DMS 273 treated with DMSO at 0.1 percent for 48 hours (cell line): ENCODE results near the gene INCA1.

Source experiments
- DNase-seq: peaks from one replicate; lab custom pipeline; 2025; lab: John Stamatoyannopoulos, UW

The INCA1 gene

DNA sequence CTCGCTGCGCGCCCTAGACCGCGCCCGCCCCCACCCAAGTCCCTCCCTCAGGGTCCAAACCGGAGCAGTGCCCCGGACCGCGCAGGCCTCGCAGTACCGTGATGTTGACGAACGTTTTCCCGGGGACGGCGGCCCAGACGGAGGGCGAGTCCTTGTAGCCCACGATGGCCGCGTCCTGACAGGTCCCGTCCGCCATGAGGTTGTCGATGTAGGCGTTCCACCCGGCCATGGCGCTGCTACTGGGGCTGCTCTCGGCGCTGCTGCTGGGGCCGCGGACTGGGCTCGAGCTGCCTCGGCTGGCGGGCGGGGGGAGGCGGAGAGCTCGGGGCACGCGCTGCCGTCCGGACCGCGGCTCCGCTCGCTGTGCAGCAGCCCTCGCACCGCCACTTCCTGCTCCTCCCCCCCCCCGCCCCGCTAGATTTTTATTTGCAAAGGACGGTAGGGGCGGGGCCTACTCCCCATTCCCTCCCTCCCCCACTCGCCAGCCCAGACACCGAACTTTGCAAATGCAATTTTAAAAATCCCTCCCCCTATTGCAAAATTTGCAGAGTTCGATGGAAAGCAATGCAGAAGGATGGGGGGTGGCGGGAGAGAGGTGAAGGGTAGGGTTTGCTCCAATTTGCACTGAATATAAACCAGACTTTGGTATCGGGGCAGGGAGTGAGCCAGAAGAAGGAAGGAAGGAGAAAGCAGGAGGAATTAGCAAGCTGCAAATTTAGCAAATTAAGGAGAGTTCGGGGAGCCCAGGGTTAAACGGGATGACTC is 49.0 kb downstream of the INCA1 start, which contains the start of gene PFN1:
TSS of gene PFN1 (minus strand) at position 365 of the 765 bp plus-strand sequence. CDS start at position 229, 136 bp downstream.
- peak; percentile 58 for DNase-seq

DNA sequence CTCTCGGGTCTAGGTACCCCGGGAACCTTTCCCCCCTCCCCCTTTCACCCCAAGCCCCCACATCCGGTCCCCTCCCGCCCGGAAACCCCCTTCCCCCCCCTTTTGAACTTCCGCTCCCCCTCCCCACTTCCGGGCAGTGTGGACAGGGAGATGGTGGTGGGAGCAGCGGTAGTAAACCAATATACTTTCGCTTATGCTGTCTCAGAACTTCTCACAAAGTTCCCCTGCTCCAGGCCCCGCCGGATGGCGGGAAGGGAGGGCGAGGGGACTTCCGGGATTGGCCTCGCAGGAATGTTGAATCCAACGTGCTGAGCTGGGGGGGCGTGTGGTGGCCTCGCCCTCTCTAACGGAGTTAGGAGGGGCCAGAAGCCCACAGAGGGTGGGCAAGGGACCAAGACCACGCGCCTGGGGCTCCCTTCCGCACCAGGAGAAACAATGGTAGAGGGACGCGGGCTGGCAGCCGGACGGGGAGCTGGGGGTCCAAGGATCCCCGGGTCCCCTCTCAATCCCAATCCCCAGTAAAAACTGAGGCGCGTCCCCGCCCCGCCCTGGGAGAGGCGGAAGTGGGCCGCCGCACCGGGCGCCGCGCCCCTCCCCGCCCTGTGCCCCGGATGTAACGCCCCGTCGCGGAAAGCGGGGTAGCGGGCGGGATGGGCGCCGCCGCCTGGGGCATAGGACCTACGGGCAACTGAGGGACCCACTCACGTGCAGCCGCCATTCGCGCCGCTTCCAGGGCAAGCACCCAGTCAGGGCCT is 49.7 kb downstream of the INCA1 start:
- no peak for DNase-seq

DNA sequence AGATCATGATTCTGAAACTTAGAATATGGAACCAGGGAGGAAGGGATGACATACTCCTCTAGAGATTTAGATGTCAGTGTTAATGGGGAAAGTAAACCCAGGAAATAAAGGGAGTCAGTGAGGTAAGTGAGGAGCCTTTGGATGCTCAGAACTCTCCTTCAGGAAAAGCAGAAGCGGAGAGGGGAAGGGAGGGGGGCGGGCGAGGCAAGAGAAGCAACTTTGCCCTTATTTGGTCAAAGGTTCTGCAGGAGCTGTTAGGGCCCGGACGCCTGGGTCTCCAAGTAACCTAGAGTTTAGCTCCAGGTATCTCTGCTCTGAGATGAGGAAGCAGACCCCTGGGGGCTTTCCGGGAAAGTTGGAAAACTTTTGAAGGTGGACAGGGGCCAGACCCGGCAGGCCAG is 50.3 kb downstream of the INCA1 start:
- no peak for DNase-seq

DNA sequence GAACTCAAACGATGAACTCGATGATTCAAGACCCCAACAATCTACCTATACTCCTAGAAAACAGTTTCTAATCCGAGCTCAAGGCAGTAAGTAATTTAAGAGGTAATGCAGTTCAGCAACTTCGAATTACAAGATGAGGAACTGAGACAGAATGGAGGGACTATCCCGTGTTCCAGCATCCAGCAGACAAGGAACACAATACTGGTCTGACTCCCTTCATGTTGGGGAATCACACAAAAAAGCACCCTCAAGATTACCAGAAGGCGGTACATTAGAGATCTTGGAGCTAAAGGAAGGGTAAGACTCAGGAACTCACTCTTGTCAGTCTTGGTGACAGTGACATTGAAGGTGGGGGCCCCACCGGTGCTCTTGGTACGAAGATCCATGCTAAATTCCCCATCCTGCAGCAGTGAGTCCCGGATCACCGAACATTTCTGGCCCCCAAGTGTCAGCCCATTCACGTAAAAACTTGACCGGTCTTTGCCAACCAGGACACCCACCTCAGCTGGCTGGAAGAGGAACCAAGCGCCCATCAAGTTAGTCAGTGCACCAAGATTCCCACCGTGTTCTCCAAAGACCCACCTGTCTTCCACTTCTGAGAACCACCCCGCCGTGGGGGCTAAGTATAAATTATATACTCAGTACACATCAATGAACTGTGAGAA is 50.9 kb downstream of the INCA1 start:
- no peak for DNase-seq

DNA sequence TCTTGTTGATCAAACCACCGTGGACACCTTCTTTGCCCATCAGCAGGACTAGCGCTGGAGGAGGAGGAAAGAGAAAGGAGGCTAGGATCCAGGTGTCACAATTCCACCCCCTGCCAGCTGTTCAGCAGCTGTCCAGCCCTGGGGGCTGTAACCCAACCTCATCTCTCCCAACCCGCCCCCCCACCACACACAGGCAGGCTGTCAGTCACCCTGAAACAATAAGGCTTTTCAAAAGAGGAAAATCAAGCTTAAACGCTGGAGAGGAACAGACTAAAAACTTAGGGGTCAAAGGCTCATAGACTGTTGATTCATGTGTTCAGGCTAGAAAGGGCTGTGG is 51.4 kb downstream of the INCA1 start:
- DNase-seq, result no peak

DNA sequence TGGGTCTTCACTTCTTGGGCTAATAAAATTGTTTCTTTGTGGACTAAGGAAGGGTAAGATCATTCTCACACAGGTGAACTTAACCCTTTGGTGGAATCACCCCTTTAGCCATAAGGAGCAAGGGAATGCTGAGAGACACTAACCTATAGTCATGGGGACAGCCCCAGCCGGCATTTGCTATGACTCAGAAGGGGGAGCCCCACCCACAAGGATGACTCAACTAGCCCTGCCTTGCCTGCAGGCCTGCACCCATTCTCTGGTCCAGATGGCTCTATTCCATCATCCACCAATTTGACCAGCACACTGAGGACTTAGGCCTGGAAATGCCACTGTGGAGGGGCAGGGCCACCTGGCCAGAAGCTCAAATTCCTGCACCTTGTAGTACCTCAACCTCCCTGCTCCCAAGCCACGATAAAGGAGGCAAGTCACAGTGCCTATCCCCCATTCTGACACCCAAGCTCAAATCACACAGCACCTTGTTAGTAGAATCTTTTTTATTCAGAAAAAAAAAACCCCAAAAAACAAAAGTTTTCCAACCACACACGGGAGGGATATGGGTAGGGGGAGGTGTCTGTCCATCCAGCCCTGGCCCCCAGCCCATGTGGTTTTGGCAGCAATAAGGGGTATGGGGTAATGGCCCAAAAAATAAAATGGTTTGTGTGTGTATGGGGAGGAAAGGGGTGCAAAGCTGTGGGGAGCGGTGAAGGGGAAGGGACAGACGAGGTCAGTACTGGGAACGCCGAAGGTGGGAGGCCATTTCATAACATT is 52.0 kb downstream of the INCA1 start:
- DNase-seq, result peak; percentile 21

DNA sequence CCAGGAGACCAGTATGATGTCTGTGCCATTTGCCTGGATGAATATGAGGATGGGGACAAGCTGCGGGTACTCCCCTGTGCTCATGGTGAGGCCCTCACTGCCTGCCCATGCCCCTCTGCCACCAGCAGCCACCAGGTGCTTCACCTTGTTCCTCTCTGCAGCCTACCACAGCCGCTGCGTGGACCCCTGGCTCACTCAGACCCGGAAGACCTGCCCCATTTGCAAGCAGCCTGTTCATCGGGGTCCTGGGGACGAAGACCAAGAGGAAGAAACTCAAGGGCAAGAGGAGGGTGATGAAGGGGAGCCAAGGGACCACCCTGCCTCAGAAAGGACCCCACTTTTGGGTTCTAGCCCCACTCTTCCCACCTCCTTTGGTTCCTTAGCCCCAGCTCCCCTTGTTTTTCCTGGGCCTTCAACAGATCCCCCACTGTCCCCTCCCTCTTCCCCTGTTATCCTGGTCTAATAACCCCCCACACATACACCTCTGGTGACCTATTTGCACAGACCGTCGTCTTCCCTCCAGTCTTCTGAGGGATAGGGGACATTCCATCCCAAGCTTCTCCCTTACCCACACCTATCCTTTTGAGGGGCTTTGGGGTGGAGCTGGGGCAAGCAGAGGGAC is 52.7 kb downstream of the INCA1 start:
- no peak for DNase-seq

DNA sequence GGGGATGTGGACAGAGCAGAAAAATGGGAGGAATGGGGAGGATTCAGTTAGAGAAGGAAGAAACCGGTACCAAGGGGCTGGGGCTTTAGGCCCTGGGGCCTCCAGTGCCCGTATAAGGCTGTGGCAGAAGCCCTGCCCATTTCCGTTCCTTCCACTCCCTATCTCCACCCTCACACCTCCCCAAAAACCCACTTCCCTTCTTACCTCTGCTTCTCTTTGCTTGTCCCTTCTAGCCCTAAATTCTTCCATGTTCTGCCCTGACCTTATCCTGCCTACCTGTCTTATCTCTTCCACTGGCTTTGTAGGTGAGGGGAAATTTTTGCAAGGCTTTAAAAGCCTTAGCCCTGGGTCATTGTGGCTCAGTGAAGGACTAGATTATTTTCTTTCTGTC is 53.2 kb downstream of the INCA1 start:
- no peak for DNase-seq

DNA sequence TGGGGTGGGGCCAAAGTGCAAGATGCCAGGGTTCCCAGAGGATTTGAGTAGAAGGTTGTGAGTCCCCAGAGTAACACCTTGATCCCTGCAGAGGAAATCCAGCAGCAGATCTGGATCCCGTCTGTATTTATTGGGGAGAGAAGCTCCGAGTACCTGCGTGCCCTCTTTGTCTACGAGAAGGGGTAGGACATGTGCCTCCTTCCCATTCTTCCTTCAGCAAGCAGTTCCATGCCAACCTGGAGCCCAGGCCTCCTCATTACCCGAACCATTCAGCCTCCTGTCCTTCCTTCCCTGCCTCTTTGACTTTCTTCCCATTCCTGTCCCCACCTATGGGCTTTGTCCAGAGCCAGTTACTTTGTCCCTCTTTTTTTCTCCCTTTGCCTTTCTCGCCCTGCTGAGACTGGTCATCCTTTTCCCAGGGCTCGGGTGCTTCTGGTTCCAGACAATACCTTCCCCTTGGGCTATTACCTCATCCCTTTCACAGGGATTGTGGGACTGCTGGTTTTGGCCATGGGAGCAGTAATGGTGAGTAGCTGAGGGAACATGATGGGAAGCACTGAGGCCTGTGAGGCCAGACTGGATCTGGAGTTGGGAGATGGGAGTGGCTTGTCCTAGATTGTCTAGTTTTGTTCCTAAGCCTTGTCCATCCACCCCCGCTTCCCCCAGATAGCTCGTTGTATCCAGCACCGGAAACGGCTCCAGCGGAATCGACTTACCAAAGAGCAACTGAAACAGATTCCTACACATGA is 54.4 kb downstream of the INCA1 start:
- no peak for DNase-seq

DNA sequence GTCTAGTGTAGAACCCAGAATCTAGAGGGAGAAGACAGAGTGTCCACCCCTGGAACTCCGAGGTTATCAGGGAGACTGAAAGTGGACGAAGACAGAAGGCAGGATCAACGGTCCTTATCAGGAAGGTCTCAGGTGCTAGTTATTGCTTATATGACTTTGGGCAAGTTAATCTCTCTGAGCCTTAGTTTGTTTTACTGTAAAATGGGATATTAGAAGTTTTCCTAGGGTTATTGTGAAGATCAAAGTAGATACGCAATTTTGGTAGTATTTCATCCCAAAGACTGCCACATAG is 56.1 kb downstream of the INCA1 start:
- DNase-seq, result no peak

DNA sequence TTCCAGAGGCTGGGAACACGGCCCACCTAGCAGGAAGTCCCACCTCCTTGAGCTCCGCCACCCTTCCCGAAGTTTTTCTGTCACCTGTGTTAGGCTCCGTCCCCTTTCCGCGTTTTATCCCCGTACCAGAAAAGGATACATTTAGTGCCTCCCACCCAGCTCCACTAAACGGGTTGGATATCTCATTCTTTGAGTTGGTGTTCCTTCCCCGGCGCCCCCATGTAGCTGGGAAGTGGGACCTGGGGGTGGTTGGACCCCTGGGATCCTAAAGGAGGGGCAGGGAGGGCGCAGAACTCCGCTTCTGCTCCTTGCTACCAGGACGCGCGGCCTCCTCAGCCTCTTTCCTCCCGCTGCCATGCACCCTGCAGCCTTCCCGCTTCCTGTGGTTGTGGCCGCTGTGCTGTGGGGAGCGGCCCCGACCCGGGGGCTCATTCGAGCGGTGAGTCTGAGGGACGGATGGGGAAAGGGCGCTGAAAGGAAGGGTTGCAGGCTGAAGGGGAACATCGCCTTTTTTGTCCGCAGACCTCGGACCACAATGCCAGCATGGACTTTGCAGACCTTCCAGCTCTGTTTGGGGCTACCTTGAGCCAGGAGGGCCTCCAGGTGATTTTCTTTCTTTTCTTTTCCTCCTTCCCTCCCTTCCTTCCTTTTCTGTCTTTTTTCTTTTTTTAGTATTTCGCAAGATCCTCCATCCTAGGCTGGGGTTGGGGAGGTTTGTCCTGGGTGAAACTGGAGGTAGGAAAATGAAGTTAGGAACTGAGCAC is 56.6 kb downstream of the INCA1 start:
- no peak for DNase-seq

DNA sequence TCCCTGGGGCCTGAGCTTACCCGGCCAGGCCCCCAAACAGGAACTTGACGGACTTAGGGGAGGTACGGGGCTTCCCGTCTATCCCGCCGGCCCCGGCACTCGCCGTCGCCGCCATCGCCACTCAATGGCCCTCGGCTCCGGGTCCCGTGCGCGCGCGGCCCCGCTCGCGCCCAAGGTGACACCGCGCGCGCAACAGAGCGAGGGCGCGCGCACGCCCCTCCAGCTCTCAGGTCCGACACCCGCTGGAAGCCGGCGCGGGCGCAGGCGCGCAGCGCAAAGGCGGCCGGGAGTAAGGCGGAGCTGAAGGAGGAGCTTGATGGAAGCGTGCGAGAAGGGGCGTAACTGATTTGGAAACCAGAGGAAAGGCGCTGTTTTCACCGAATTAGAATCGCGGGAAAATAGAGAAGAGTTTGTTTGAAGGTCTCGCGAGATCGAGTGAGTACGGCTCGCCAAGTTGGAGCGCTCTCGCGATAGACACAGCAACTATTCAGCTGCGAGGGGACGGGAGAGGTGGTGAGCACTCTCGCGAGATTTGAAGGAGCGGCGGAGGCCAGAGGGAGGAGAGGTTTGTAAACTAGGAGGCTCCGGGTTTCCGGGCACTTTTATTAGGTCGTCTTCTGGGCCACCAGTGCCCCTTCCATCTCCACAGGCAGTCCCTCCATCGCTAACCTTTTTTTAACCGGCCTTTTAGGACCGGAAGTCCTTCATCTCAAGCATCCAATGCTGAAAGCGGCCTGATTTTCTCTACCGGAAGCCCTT is 57.3 kb downstream of the INCA1 start, which contains the start of the genes RNF167 and SLC25A11:
TSS of gene RNF167 (plus strand) at position 473 of the 759 bp plus-strand sequence. CDS start 642 bp downstream, outside the sequence.
TSS of gene SLC25A11 (minus strand) at position 251 of the 759 bp plus-strand sequence. CDS start at position 115, 136 bp downstream.
- peak; percentile 99 for DNase-seq

DNA sequence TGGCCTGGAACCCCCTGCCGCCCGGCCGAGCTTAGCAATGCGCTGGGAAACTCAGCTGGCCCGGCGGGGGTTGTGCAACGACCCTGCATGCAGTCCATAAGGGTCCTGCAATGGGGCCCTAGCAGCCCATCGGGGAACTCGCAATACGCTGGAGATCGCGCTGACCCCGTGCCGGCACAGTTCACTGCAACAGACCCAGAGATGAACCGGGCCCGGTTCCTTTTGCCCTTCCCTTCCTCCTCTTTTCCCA is 57.9 kb downstream of the INCA1 start:
- no peak for DNase-seq

DNA sequence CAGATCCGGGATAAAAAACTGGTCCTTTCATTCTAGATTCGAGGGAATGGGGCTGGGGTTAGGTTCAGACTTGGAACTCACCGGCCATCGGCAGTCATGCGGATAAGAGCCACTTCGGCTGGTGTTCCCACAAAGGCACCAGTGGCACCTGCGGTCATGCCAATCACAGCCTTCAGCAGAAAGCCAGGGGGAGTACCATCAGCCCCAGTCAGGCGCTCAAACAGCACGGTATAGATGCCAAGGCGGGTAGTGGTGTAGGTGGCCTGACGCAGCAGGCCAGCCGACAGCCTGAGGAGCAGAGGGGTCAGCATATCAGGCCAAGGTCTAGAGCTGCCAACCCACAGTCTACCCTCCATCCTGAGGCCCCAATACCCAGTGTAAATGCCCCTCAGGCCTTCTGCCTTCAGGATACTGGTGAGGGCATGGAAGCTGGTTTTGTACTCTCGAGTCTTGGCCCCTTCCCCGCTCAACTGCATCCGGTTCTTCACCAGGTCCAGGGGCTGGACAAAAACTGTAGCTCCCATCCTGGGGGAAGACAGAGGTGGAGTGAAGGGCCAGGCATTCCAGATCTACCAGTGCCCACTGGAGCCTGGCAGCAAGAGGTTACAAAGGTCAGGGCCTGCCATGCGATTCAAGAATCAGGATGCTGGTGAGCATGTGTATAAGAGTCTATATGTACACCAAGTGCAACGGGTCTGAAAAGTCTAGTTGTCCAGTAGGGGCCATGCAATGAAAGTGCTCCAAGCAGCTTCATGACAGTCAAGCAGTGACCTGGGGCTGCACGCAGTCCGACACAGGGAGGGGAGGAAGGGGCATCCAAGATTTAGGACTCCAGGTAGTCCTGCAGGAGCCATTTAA is 58.4 kb downstream of the INCA1 start:
- DNase-seq, result no peak
